K562 (cell line): ENCODE results near the gene DNAJB4. TPM values are rescaled to one million over a fixed set of nuclear protein-coding genes. Genes with fewer than 3 reads are reported as not detected.

Source experiments
- ATAC-seq: fragments of 200-7000 bp; cut with Tn5 transposase; 3 replicates; pipeline ENCODE4 v1.9.1; 2020; ENCODE audit warnings: moderate library complexity
- BruUV-seq: library from RNA; stranded (reverse); fragments of 400-500 nt; replicated peaks from 2 replicates; lab custom pipeline; 2021; lab: Mats Ljungman, UMichigan
- CTCF ChIA-PET: fragments of 300-600 bp; formaldehyde crosslinking; extraction: SDS; loops from one replicate; lab custom pipeline; 2021; ENCODE audit warnings: low intra/inter-chr PET ratio; lab: Yijun Ruan, JAX
- POLR2A ChIA-PET: fragments of 300-600, 350-650 bp; sonication (Branson Sonifier 250); formaldehyde crosslinking; extraction: SDS; loops from one replicate; lab custom pipeline; 2021; ENCODE audit warnings: antibody characterized with exemption, inconsistent platforms; lab: Yijun Ruan, JAX
- DNase-seq, 4 experiments: peaks; one replicate each; pipeline versions ENCODE4 v3.0.0 to v3.0.0-alpha.2; 2011 to 2018; ENCODE audit warnings: low spot score in 3 of 4, mixed read lengths in 3 of 4; ENCODE audit errors: extremely low read depth in 1 of 4
- FAIRE-seq: peaks from 2 replicates; lab custom pipeline; 2011; peaks lifted over from hg19 to GRCh38; lab: Jason Lieb, UNC
- H2AFZ ChIP-seq: 2 replicates; pipeline ENCODE4 v1.6.0; 2011; ENCODE audit warnings: low read depth, low read length, control low read depth, inconsistent platforms
- H3K27ac ChIP-seq: fragments of 200-600 bp; 3 replicates; pipeline ENCODE4 v1.8.0; 2011; ENCODE audit warnings: low read depth, mild to moderate bottlenecking, control low read depth, inconsistent platforms, low read length, moderate library complexity, mixed read lengths; ENCODE audit errors: extremely low read depth
- H3K27me3 ChIP-seq, 2 experiments: fragments of 300-600 bp in 1 of 2; 2 replicates in 1 of 2; 3 replicates in 1 of 2; pipeline versions ENCODE4 v1.6.0 to v1.8.0; 2011; ENCODE audit warnings: inconsistent platforms in 2 of 2, low read length in 2 of 2, mild to moderate bottlenecking in 1 of 2, mixed read lengths in 1 of 2, moderate library complexity in 1 of 2; ENCODE audit not compliant: control insufficient read depth in 2 of 2, insufficient read depth in 2 of 2
- H3K36me3 ChIP-seq: fragments of 300-600 bp; 3 replicates; pipeline ENCODE4 v1.8.0; 2011; ENCODE audit warnings: mild to moderate bottlenecking, low read length, inconsistent platforms; ENCODE audit not compliant: control insufficient read depth, insufficient read depth
- H3K4me1 ChIP-seq, 2 experiments: fragments of 200-600 bp in 1 of 2; replicated peaks in 1 of 2; 2 replicates in 1 of 2; 3 replicates in 1 of 2; pipeline versions ENCODE4 v1.5.1 to v1.8.0; 2011; ENCODE audit warnings: inconsistent platforms in 2 of 2, low read length in 2 of 2, mild to moderate bottlenecking in 1 of 2, mixed read lengths in 1 of 2, moderate library complexity in 1 of 2; ENCODE audit not compliant: control insufficient read depth in 2 of 2, insufficient read depth in 2 of 2
- H3K4me2 ChIP-seq: 2 replicates; pipeline ENCODE4 v1.6.1; 2011; ENCODE audit warnings: low read length, control low read depth, inconsistent platforms, mixed read lengths; ENCODE audit not compliant: insufficient read depth
- H3K4me3 ChIP-seq: fragments of 200-600 bp; sonication (generic), shearing (Covaris generic); 2 replicates; pipeline ENCODE4 v1.5.1; 2016; ENCODE audit warnings: control low read depth, inconsistent platforms
- H3K79me2 ChIP-seq: fragments of 200-600 bp; 3 replicates; pipeline ENCODE4 v1.8.0; 2011; ENCODE audit warnings: low read length, inconsistent platforms; ENCODE audit not compliant: control insufficient read depth, insufficient read depth
- H3K9ac ChIP-seq, 2 experiments: 2 replicates each; pipeline versions ENCODE4 v1.6.0 to v1.6.1; 2011; ENCODE audit warnings: low read depth in 2 of 2, low read length in 2 of 2, control low read depth in 1 of 2, inconsistent platforms in 1 of 2, mild to moderate bottlenecking in 1 of 2, mixed read lengths in 1 of 2; ENCODE audit not compliant: insufficient read depth in 1 of 2
- H3K9me1 ChIP-seq: one replicate; pipeline ENCODE4 v1.6.0; 2011; ENCODE audit warnings: inconsistent platforms, mild to moderate bottlenecking, low read length, moderate library complexity; ENCODE audit not compliant: control insufficient read depth, insufficient read depth
- H3K9me3 ChIP-seq: replicated peaks from 2 replicates; pipeline ENCODE4 v1.5.1; 2011; ENCODE audit warnings: low read depth, low read length, inconsistent platforms; ENCODE audit not compliant: control insufficient read depth, insufficient read depth
- H4K20me1 ChIP-seq: replicated peaks from 2 replicates; pipeline ENCODE4 v1.6.1; 2011; ENCODE audit warnings: low read length, inconsistent platforms, mixed read lengths; ENCODE audit not compliant: control insufficient read depth, insufficient read depth
- ARNT ChIP-seq, 2 experiments: fragments of 450-650 bp; IDR thresholded peaks; 2 replicates each; pipeline ENCODE4 v1.6.1; 2016; ENCODE audit warnings: mild to moderate bottlenecking in 1 of 2
- BMI1 ChIP-seq: fragments of 150-350 bp; IDR thresholded peaks from 2 replicates; pipeline ENCODE4 v1.6.1; 2014; ENCODE audit warnings: low read length
- COPS2 ChIP-seq: fragments of 450-650 bp; conservative IDR thresholded peaks from 2 replicates; pipeline ENCODE4 v1.6.1; 2016; ENCODE audit warnings: mild to moderate bottlenecking, moderate library complexity
- CREB1 ChIP-seq, 2 experiments: sonication (generic) in 1 of 2; formaldehyde crosslinking in 1 of 2; IDR thresholded peaks; 2 replicates each; pipeline versions ENCODE4 v1.6.1 to v1.8.0; 2012 to 2022; ENCODE audit warnings: inconsistent platforms in 1 of 2, mild to moderate bottlenecking in 1 of 2, missing genetic modification reagents in 1 of 2, moderate library complexity in 1 of 2
- EGR1 ChIP-seq: fragments of 450-650 bp; conservative IDR thresholded peaks from 2 replicates; pipeline ENCODE4 v1.6.1; 2017; ENCODE audit warnings: mild to moderate bottlenecking
- ELF2 ChIP-seq: fragments of 250-450 bp; sonication (Bioruptor Pico); IDR thresholded peaks from 2 replicates; pipeline ENCODE4 v1.5.0; 2021; ENCODE audit warnings: mild to moderate bottlenecking
- HOXB6 ChIP-seq: fragments of 250-450 bp; sonication (Bioruptor Pico); IDR thresholded peaks from 2 replicates; pipeline ENCODE4 v1.5.1; 2022; ENCODE audit warnings: mild to moderate bottlenecking, borderline replicate concordance
- MED1 ChIP-seq: sonication (generic); formaldehyde crosslinking; IDR thresholded peaks from 2 replicates; pipeline ENCODE4 v1.8.1; 2023; ENCODE audit warnings: missing genetic modification reagents, borderline replicate concordance
- STAT5A ChIP-seq: IDR thresholded peaks from 2 replicates; pipeline ENCODE4 v1.6.1; 2012; ENCODE audit warnings: low read length, inconsistent platforms, borderline replicate concordance
- ZBTB7A ChIP-seq: IDR thresholded peaks from 2 replicates; pipeline ENCODE4 v1.6.1; 2011; ENCODE audit warnings: low read depth, mild to moderate bottlenecking, low read length, moderate library complexity, borderline replicate concordance; ENCODE audit not compliant: control insufficient read depth
- ZNF140 ChIP-seq: fragments of 250-450 bp; sonication (Bioruptor Pico); IDR thresholded peaks from 2 replicates; pipeline ENCODE4 v1.8.0; 2021; ENCODE audit warnings: moderate library complexity, mild to moderate bottlenecking, inconsistent platforms
- ZNF347 ChIP-seq: fragments of 450-650 bp; formaldehyde crosslinking; IDR thresholded peaks from 2 replicates; pipeline ENCODE4 v1.4.0; 2020; ENCODE audit warnings: low read depth, mild to moderate bottlenecking, moderate library complexity
- ZNF431 ChIP-seq: sonication (generic); formaldehyde crosslinking; IDR thresholded peaks from 2 replicates; pipeline ENCODE4 v1.8.0; 2022; ENCODE audit warnings: mild to moderate bottlenecking, missing genetic modification reagents
- WGBS: fragments of 100-300 bp; shearing (Covaris generic); methylation state at CpG from one replicate; pipeline ENCODE4 v1.1.6; 2016; ENCODE audit warnings: low coverage, mixed read lengths; ENCODE audit not compliant: insufficient coverage; ENCODE audit errors: missing lambda C conversion rate; 5-methylcytosine and 5-hydroxymethylcytosine counted together
- in situ Hi-C: fragments of 300-500 bp; cut with MboI; formaldehyde crosslinking; loops from 4 replicates; pipeline ENCODE4 v1.15.0; 2018; ENCODE audit warnings: inconsistent platforms, mixed read lengths
- intact Hi-C: fragments of 100-400 bp; cut with micrococcal nuclease; formaldehyde crosslinking; loops from 2 replicates; pipeline ENCODE4 v1.14.2; 2022
- polyA plus RNA-seq, 8 experiments: library from polyadenylated mRNA; depleted of rRNA in 4 of 8; stranded (reverse) in 5 of 8; unstranded in 3 of 8; fragments of >200 nt; fragmentation: Nextera tagmentation in 2 of 8; fragmentation: Illumina TruSeq in 1 of 8; extraction: Ambion mirVana in 2 of 8; extraction: Trizol in 1 of 8; gene quantifications; 2 replicates each; pipeline versions ENCODE4 v1.2.1 to v1.2.3, GENCODE V29; 2011 to 2014; ENCODE audit warnings: inconsistent platforms in 1 of 8, missing spikeins in 1 of 8
- total RNA-seq, 7 experiments: library from RNA; depleted of rRNA in 6 of 7; stranded (reverse); fragments of >200 nt in 6 of 7; fragmentation: Illumina TruSeq in 2 of 7; extraction: Trizol in 2 of 7; gene quantifications; 2 replicates each; pipeline versions ENCODE4 v1.2.1 to v1.2.3, GENCODE V29; 2011 to 2021; ENCODE audit warnings: low replicate concordance in 1 of 7
- TF ChIP-seq, protein P1 (sequence below), 2 experiments: fragments of 450-650 bp; IDR thresholded peaks; 2 replicates each; pipeline ENCODE4 v1.6.1; 2016
- TF ChIP-seq, protein P2 (sequence below): fragments of 450-650 bp; formaldehyde crosslinking; IDR thresholded peaks from 2 replicates; pipeline ENCODE4 v1.4.0; 2020; ENCODE audit warnings: mild to moderate bottlenecking, moderate library complexity
- TF ChIP-seq, protein P3 (sequence below): fragments of 250-450 bp; sonication (Bioruptor Pico); IDR thresholded peaks from 2 replicates; pipeline ENCODE4 v1.8.0; 2022; ENCODE audit warnings: inconsistent platforms, mild to moderate bottlenecking, moderate library complexity, borderline replicate concordance

DNAJB4 gene
- total and polyA plus RNA-seq, 9 of the 15 experiments (the other 6 are each of a cell fraction or from before 2014, with no cell fraction given), result 8.5 to 27.7 (median 19.8) TPM

DNA sequence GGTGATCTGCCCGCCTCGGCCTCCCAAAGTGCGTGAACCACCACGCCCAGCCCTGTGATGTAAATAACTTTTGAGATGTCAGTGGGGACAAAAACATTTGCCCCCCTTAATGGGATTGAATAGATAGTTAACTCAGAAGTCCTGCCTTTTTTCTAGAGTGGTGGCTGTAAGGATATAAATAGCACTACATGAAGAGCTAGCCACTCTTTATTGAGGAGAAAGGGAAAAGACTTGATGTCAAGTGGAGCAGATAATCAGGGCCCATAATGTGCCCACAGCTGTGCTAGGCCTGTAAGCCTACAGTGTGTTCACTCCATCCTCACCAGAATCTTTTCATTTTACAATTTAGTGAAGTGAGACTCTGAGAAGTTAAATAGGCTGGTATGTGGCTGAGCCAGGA lies 44.7 kb downstream of the DNAJB4 start:
- FAIRE-seq (no peak), ATAC-seq (no peak), DNase-seq (no peak)
- no TSS peak for BruUV-seq
- Histone ChIP-seq H3K27me3 (no peaks in the 10 kb centered on the region), H3K4me1 (peaks cover 0 to 10% of the 10 kb centered on the region in 2 experiments; a peak in 3 of 5 replicates), H3K27ac (no peak overlapping the region), H3K9ac (no peak overlapping the region), H3K9me1 (no peaks in the 10 kb centered on the region), H3K4me2 (no peak overlapping the region), H3K4me3 (no peak overlapping the region), H2AFZ (no peak overlapping the region), H3K9me3 (0 out of 2 replicates have a peak, but pooled peaks cover 1% of the 10 kb centered on the region), H4K20me1 (no peaks in the 10 kb centered on the region)
- 68% methylated on average over 4 of the region's 4 CpGs for WGBS
- in situ Hi-C loops (no loop called here), intact Hi-C loops (no loop called here)
- ChIA-PET CTCF (no interaction called here), POLR2A (interaction anchor here (1.5 kb wide), 1 partner anchor 45 kb away, joined by 4 read pairs; no protein-coding TSS in a partner anchor)
- no peak for TF ChIP-seq CREB1 (IDR thresholded peaks at IDR 0.05)
- TF ChIP-seq CREB1 (CRISPR knock-in tag; IDR thresholded peaks at IDR 0.05), result no peak
- no peak for TF ChIP-seq ZNF431 (CRISPR knock-in tag)
- TF ChIP-seq, protein P1, sequence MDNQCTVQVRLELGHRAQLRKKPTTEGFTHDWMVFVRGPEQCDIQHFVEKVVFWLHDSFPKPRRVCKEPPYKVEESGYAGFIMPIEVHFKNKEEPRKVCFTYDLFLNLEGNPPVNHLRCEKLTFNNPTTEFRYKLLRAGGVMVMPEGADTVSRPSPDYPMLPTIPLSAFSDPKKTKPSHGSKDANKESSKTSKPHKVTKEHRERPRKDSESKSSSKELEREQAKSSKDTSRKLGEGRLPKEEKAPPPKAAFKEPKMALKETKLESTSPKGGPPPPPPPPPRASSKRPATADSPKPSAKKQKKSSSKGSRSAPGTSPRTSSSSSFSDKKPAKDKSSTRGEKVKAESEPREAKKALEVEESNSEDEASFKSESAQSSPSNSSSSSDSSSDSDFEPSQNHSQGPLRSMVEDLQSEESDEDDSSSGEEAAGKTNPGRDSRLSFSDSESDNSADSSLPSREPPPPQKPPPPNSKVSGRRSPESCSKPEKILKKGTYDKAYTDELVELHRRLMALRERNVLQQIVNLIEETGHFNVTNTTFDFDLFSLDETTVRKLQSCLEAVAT (IDR thresholded peaks at IDR 0.05), result no peak
- TF ChIP-seq, protein P2, sequence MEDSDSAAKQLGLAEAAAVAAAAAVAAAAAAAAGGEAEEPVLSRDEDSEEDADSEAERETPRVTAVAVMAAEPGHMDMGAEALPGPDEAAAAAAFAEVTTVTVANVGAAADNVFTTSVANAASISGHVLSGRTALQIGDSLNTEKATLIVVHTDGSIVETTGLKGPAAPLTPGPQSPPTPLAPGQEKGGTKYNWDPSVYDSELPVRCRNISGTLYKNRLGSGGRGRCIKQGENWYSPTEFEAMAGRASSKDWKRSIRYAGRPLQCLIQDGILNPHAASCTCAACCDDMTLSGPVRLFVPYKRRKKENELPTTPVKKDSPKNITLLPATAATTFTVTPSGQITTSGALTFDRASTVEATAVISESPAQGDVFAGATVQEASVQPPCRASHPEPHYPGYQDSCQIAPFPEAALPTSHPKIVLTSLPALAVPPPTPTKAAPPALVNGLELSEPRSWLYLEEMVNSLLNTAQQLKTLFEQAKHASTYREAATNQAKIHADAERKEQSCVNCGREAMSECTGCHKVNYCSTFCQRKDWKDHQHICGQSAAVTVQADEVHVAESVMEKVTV (CRISPR knock-in tag), result no peak
- TF ChIP-seq, protein P3, sequence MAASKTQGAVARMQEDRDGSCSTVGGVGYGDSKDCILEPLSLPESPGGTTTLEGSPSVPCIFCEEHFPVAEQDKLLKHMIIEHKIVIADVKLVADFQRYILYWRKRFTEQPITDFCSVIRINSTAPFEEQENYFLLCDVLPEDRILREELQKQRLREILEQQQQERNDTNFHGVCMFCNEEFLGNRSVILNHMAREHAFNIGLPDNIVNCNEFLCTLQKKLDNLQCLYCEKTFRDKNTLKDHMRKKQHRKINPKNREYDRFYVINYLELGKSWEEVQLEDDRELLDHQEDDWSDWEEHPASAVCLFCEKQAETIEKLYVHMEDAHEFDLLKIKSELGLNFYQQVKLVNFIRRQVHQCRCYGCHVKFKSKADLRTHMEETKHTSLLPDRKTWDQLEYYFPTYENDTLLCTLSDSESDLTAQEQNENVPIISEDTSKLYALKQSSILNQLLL, result no peak
- TF ChIP-seq ZNF140, result no peak
- no peak for TF ChIP-seq HOXB6 (CRISPR knock-in tag)
- no peak for TF ChIP-seq ARNT (IDR thresholded peaks at IDR 0.05)
- TF ChIP-seq EGR1, result no peak
- TF ChIP-seq MED1, result no peak
- TF ChIP-seq STAT5A, result no peak
- no peak for TF ChIP-seq ZBTB7A
- no peak for TF ChIP-seq ZNF347 (CRISPR knock-in tag)
- no peak for TF ChIP-seq ELF2 (CRISPR knock-in tag)
- TF ChIP-seq BMI1, result no peak
- TF ChIP-seq COPS2, result no peak
- TF ChIP-seq, all 486 proteins: peak for 0
- Histone ChIP-seq H3K79me2 (no peaks in the 10 kb centered on the region), H3K36me3 (no peaks in the 10 kb centered on the region)
